Lung (tissue), 12 donors: ENCODE data around the gene GPR107. TPM values are rescaled to one million over a fixed set of nuclear protein-coding genes. Genes with fewer than 3 reads are reported as not detected.

Experiments used
- ATAC-seq: fragments of 200-7000 bp; cut with Tn5 transposase; one replicate; pipeline ENCODE4 v1.9.1; 2020; ENCODE audit warnings: moderate number of reproducible peaks; ENCODE audit not compliant: insufficient read depth, low FRiP score
- DNase-seq, 3 donors: peaks; one replicate each; pipeline ENCODE4 v3.0.0-alpha.2; 2013 to 2017
- H3K27ac ChIP-seq, 2 donors: one replicate each; pipeline ENCODE4 v1.5.1; 2013; ENCODE audit warnings: mild to moderate bottlenecking in 2 of 2, moderate library complexity in 2 of 2, control low read depth in 1 of 2, inconsistent platforms in 1 of 2, low read depth in 1 of 2, low read length in 1 of 2
- H3K27me3 ChIP-seq, 3 donors: one replicate each; pipeline ENCODE4 v1.5.1; 2013; ENCODE audit warnings: low read length in 2 of 3; ENCODE audit not compliant: control insufficient read depth in 3 of 3, insufficient read depth in 3 of 3
- H3K36me3 ChIP-seq, 4 donors: one replicate each; pipeline ENCODE4 v1.5.1; 2013; ENCODE audit warnings: low read length in 4 of 4, mild to moderate bottlenecking in 1 of 4, moderate library complexity in 1 of 4; ENCODE audit not compliant: control insufficient read depth in 4 of 4, insufficient read depth in 4 of 4
- H3K4me1 ChIP-seq, 5 donors: one replicate each; pipeline ENCODE4 v1.5.1; 2013; ENCODE audit warnings: low read length in 5 of 5, mild to moderate bottlenecking in 2 of 5, moderate library complexity in 1 of 5; ENCODE audit not compliant: control insufficient read depth in 5 of 5, insufficient read depth in 5 of 5
- H3K4me3 ChIP-seq: one replicate; pipeline ENCODE4 v1.5.1; 2013; ENCODE audit warnings: mild to moderate bottlenecking, control low read depth, moderate library complexity
- H3K9ac ChIP-seq, 2 donors: one replicate each; pipeline ENCODE4 v1.5.1; 2013; ENCODE audit warnings: low read length in 2 of 2, control low read depth in 1 of 2; ENCODE audit not compliant: insufficient read depth in 1 of 2
- H3K9me3 ChIP-seq, 4 donors: one replicate each; pipeline ENCODE4 v1.5.1; 2013; ENCODE audit warnings: low read length in 3 of 4, mild to moderate bottlenecking in 1 of 4, moderate library complexity in 1 of 4; ENCODE audit not compliant: control insufficient read depth in 4 of 4, insufficient read depth in 3 of 4
- CTCF ChIP-seq: IDR thresholded peaks from 2 replicates; pipeline ENCODE4 v1.5.1; 2012; ENCODE audit warnings: mild to moderate bottlenecking; ENCODE audit errors: control extremely low read depth, extremely low read depth
- WGBS, 2 donors: extraction: QIAGEN DNeasy Blood & Tissue Kit; methylation state at CpG; one replicate each; pipeline ENCODE4 v1.1.7; 2013; 5-methylcytosine and 5-hydroxymethylcytosine counted together
- polyA plus RNA-seq, 2 donors: library from polyadenylated mRNA; stranded (reverse); fragments of 200-250 nt; gene quantifications; one replicate each; pipeline ENCODE4 v1.2.1, GENCODE V29; 2013
- total RNA-seq, 2 donors: library from RNA; depleted of rRNA in 1 of 2; stranded (reverse); fragments of >200 nt in 1 of 2; gene quantifications; one replicate each; pipeline ENCODE4 v1.2.1, GENCODE V29; 2014 to 2021
- donor health status: control.
- donor health status: control.
- donor health status: Bipolar disorder and iron deficiency.
- donor health status: healthy.
- donor health status: DM: yes; HTN: yes; CAD: no.

Gene GPR107
- total and polyA plus RNA-seq, 4 donors = 11.0 to 180 (median 33.2) TPM

DNA sequence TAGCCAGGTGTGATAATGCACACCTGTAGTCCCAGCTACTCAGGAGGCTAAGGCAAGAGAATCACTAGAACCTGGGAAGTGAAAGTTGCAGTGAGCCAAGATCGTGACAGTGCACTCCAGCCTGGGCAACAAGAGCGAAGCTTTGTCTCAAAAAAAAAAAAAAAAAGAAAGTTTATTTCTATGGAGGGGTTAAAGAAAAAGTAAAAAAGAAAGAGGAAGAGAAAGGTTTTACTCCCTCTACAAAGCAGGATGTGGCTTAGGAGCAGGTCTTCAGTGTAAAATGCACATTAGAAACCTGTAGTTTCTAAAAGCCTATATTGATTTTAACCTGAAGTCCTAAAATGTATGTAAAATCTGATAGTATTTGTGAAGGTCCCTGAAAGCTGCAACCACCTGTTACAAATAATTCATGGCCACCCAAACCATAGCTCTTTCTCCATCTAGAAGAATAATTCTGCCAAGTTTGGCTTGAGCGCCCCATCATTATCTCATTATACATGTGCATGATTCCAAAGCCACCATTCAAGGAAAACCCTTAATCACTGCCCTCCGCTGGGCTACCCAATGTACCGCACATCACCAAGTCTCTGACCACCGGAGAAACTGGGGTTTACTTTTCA, 14.1 kb upstream of the GPR107 start:
- no peaks in the 10 kb centered on the region for H3K9me3 ChIP-seq
- H3K4me1 ChIP-seq = peaks cover 0 to 20% (median 9%) of the 10 kb centered on the region in 5 donors
- H3K27ac ChIP-seq = no peak overlapping the region
- no peak overlapping the region for H3K9ac ChIP-seq
- 32 to 63% methylated on average over 6 of the region's 6 CpGs for WGBS, 2 donors
- peaks cover 0 to 20% (median 0%) of the 10 kb centered on the region in 3 donors for H3K27me3 ChIP-seq
- no peaks in the 10 kb centered on the region for H3K36me3 ChIP-seq
- H3K4me3 ChIP-seq = no peak overlapping the region
- ATAC-seq (no peak), DNase-seq (no peak)
- TF ChIP-seq CTCF = no peak

DNA sequence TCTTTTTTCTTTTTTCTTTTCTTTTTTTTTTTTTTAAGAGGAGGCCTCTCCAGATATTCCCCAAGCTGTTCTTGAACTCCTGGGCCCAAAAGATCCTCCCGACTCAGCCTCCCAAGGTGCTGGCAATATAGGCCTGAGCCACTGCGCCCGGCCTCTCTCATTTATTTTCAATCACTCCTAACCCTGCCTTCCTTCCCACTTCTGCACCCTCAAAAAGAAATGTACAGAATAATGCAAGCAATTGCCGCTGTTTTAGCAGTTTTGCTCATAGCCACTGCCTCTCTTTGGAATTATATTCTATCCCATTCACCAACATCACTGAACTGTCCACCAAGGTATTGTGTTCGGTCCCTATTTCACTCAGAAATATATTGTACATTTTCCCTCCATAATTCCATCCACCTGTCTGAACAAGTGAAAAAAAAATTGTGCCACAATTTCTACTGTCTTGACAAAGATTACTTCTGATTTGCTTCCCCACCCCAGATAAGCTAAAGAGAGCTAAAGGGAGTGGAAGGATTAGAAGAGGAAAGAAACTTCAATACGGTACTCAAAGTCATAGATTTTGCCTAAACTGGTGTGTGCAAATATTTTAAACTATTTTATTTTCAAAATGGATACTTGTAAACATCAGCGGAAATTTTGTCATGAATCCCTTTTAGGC, 12.6 kb upstream of the GPR107 start:
- peak overlapping the region in 1 of 2 donors; percentile 68 for H3K9ac ChIP-seq
- 33 to 41% methylated on average over 7 of the region's 7 CpGs for WGBS, 2 donors
- no peaks in the 10 kb centered on the region for H3K36me3 ChIP-seq
- H3K9me3 ChIP-seq = no peaks in the 10 kb centered on the region
- H3K27me3 ChIP-seq = peaks cover 0 to 20% (median 0%) of the 10 kb centered on the region in 3 donors
- H3K4me3 ChIP-seq = no peak overlapping the region
- TF ChIP-seq CTCF = no peak
- H3K4me1 ChIP-seq = peaks cover 0 to 20% (median 7%) of the 10 kb centered on the region in 5 donors
- ATAC-seq (no peak), DNase-seq (no peak)
- peak overlapping the region in 1 of 2 donors; percentile 31 for H3K27ac ChIP-seq

DNA sequence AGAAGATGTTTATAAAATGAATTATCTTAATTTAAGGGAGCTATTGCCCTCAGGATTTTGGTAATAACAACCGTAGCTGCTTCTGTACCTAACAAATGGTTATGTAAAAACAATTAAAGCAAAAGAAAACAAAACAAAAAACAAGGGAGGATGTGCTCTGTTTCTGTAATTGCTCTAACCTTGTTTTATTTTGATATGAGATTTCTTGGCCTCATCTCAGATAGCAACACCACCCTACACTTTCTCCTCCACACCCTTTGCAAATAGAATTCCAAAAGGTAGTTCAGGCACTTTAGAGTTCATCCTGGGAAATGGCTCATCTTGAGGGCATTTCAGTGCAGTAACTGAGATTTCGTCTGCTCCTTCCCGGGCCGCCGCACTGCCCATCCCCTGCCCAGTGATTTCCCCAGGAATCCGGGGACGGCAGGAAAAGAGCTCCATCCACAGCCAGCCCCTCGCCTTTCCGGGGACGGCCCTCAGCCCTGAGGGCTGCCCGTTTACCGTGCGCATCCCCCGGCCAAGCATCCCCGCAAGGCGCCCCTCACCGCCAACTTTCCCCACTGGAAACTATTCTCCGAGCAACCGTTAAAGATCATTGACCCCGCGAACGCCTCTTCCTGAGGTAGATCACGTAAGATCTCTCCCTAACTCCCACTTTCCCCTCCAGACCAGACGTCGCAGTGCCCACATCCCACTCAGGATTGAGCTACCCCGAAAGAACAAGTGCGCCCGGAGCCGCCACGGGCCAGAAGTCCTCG, 11.9 kb upstream of the GPR107 start:
- Histone ChIP-seq H3K9ac (peak overlapping the region in 1 of 2 donors; percentile 68), H3K4me1 (peaks cover 0 to 20% (median 7%) of the 10 kb centered on the region in 5 donors), H3K9me3 (no peaks in the 10 kb centered on the region), H3K27me3 (peaks cover 0 to 20% (median 0%) of the 10 kb centered on the region in 3 donors), H3K27ac (peak overlapping the region; percentile 79 to 98), H3K4me3 (peak overlapping the region; percentile 99), H3K36me3 (no peaks in the 10 kb centered on the region)
- DNase-seq = peak; percentile 39 to 43 (median 40)
- 2% methylated on average over 31 of the region's 31 CpGs for WGBS, 2 donors
- TF ChIP-seq CTCF = no peak
- ATAC-seq = no peak
